HG03196 (cell line): ENCODE measurements around the gene GSTA1.
A peak's percentile ranks its signal among the peaks of the same experiment; 100 is the strongest.
"Not testable (repeated sequence)": the region's sequence is repeated elsewhere in the genome, so short reads cannot be mapped to it uniquely, and the experiment has no call there.

ENCODE experiments used
- ATAC-seq: cut with Tn5 transposase; IDR thresholded peaks from one replicate; pipeline ENCODE4 v1.9.1; 2021; ENCODE audit not compliant: unreplicated experiment

Gene GSTA1

DNA sequence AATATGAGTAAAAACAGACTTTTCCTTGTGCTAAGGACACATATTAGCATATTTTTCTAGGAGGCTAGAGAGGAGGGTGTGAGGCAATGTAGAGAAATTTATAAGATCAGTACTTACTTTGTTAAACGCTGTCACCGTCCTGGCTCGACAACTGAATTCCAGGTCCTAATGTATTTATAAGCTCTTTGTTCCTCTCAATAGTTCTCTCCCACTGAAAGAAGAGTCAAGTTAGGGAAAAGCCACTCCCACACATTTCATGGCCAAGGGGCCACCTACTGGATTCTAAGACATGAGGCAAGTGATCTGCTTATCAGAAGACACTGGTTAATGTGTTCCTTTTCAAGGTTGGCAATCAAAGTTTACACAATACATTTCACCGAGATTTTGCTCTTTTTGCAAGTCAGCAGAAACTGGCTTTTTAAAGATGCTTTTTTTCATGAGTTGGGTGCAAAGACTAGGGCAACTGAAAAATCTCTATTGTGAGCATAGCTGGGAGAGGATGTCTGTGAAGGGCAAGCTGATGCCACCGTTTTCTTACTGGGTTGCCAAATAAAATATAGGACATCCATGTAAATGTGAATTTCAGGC is at the start of gene GSTA1:
GSTA1 (minus strand) TSS at position 149 of the 588 bp plus-strand sequence. CDS start 4,549 bp downstream, outside the sequence.
- ATAC-seq, result not testable (repeated sequence)

DNA sequence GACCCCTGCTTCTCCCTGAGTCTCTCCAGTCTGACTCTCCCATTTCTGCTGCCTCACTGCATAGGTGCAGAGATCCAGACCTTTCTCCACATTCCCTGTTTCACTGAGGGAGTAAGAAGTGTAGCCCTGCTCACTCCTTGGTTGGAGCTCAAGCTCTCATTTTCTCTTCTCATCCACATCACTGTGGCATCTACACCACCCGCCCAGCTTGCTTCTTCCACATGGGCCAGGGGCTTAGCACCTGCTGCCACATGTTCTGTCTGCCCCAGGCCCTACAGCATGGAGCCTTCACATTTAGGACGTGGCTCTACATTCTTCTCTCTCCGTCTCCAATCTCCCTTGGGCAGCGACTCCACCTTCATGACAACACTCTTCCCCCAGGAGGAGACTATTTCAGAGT is 45.5 kb upstream of the GSTA1 start:
- no peak for ATAC-seq

DNA sequence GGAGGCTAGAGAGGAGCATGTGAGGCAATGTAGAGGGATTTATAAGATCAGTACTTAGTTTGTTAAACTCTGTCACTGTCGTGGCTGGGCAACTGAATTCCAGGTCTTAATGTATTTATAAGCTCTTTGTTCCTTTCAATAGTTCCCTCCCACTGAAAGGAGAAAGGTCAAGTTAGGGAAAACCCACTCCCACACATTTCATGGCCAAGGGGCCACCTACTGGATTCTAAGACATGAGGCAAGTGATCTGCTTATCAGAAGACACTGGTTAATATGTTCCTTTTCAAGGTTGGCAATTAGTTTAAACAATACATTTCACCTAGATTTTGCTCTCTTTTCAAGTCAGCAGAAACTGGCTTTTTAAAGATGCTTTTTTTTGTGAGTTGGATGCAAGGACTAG is 42.4 kb upstream of the GSTA1 start:
- ATAC-seq, result no peak

DNA sequence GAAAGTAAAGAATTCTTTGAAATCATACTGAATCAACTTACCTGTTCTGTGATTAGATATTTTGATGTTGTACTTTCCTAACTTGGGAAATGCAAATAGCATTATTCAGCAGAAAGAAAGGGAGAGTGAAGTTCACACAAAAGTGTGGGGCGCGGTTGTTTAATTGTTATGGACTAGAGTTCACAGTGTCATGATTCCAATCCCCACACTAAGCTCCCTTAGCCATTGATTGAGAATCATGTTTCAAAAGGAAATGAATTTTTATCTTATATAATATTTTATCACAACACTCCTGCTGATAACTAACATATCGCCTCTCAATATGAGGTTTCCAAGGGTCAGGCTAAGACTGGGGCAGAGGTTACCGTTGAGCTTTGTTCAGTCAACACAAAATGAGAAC is 40.0 kb upstream of the GSTA1 start:
- ATAC-seq, result no peak

DNA sequence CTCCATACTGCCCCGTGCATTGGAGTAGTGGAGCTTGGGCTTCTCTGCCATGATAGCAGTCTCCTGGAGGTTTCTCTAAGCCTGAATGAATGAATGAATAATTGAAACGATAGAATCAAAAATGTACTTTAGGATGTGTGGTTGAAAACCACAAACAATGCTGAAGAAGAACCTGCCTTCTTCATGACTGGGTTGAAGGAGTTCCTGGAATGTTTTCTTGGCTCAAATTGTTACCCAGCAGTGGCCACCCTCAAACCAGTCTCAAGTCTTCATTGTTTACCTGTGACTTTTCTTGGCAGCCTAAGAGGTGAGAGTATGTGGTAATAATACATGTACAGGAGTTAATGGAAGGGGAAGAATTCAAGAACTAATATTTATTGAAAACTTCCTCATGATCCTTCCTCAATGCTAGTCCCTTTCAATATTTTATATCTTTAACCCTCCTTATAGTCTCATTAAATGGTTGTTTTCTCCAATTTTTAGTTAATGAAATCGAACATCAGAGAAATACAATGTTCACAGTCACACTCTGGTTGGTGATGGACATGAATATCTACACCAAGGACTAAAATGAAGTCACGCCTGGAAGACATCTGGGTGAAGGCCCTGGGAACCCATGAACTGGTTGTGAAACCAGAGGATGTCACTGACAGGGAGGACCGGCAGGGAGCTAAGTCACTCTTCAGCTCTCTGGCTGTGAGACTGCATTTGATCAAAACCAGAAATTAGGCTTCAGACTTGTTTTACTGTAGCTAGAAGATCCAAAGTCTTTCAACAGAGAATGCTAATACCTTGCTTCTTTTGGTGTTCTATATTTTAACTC is 37.4 kb upstream of the GSTA1 start, which contains the start of gene GSTA5:
GSTA5 (minus strand) TSS at position 51 of the 823 bp plus-strand sequence.
- ATAC-seq, result no peak

DNA sequence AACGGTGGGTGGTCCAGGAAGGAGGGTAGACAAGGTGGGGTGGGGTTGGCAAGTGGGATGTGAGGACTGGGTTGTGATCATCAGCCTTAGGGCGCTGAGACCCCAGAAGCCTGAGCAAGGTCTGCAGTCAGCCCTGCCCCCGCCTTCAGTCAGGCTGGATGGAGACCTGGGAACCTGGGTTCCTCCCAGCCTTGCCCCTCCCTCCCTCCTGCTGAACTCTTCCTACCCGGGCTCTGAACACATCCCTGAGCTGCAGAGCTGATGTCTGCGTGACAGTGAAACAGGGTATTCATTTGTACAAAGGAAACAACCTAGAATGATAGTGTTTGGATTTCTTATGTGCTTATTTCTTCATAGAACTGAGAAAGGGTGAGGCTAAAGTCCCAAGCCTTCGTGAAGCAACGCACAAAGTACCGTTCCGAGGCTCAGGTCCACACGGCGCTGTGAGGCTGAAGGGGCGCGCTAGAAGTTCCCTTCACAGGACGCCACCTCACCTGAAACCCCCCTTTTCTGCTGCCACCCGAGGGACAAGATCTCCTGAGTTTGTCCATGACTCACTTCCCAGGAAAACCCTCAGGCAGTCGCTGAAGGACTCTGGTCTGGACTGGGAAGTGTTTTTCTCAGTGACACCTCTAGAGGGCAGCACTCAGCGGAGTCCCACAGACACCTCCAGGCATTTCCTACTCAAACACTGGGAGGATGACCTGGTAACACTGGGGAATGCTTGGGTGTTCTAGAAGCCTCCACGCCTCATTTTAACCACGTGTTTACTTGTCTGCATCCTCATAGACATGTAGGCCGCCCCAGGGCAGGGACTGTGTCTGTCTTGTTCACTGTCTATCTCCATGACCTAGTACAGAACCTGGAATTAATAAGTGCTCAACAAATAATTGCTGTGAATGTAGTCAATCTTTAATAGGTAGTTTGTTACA is 35.8 kb upstream of the GSTA1 start:
- ATAC-seq, result peak; percentile 74

DNA sequence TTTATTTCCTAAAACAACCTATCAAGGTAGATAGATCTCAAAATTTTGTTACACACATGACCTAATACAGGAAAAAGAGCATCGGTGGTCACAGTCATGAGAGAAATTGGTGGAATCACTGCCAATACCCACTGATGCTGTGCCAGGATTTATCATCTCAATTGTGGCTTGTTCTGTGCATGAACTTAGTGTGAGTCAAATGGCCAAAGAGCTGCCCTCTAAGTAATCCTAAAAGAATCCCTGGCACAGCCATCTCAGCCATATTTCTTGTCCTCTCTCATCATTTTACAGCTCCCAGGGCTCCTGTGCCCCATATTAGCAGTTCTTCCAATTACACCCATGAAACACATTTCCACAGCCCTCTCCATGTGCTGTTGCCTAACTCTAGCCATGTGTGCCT is 30.9 kb upstream of the GSTA1 start:
- ATAC-seq, result no peak

DNA sequence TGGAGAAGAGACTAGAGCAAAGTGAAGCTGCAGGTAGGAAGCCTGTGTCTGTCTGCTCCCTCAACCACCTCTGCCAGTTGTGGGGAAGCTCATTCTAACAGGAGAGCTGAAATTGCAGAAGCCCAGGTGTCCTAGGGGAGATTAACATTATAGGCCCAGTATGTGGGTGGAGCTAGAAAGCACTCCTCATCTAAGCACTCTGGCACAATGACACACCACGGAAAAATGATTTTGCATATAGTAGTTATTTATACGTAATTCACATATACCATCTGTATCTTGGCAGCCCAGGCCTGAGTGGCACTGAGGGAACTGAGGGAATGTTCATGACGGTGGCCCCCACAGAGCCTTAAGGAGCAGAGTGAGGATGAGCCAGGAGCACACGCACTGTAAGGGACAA is 27.3 kb upstream of the GSTA1 start:
- not testable (repeated sequence) for ATAC-seq

DNA sequence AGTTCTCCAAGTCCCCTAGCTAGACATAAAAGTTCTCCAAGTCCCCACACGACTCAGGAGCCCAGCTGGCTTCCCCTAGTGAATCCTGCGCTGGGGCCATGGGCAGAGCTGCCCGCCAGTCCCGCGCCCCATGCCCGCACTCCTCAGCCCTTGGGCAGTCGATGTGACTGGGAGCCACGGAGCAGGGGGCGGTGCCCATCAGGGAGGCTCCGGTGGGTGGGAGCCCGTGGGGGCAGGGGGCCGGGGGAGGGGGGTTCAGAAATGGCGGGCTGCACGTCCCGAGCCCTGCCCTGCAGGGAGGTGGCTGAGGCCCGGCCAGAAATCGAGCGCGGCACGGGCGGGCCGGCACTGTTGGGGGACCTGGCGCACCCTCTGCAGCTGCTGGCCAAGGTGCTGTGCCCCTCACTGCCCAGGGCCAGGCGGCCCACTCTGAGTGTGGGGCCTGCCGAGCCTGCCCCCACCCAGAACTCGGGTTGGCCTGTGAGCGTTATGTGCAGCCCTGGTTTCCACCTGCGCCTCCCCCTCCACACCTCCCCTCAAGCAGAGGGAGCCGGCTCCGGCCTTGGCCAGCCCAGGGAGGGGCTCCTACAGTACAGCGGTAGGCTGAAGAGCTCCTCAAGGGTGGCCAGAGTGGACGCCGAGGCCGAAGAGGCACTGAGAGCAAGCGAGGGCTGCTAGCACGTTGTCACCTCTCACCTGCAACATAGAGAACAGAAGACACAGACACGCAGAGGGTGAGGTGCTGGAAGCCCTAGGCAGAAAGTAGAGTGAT is 25.6 kb upstream of the GSTA1 start:
- no peak for ATAC-seq

DNA sequence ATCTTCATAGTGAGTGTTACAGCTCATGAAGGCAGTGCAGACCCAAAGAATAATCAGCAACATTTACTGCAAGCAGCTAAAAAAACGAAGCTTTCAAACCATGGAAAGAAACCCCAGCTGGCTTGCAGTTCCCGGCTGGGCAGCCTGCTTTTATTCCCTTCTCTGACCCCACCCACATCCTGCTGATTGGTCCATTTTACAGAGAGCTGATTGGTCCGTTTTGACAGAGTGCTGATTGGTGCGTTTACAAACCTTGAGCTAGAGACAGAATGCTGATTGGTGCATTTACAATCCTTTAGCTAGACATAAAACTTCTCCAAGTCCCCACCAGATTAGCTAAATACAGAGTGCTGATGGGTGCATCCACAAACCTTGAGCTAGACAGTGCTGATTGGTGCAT is 25.0 kb upstream of the GSTA1 start:
- not testable (repeated sequence) for ATAC-seq

DNA sequence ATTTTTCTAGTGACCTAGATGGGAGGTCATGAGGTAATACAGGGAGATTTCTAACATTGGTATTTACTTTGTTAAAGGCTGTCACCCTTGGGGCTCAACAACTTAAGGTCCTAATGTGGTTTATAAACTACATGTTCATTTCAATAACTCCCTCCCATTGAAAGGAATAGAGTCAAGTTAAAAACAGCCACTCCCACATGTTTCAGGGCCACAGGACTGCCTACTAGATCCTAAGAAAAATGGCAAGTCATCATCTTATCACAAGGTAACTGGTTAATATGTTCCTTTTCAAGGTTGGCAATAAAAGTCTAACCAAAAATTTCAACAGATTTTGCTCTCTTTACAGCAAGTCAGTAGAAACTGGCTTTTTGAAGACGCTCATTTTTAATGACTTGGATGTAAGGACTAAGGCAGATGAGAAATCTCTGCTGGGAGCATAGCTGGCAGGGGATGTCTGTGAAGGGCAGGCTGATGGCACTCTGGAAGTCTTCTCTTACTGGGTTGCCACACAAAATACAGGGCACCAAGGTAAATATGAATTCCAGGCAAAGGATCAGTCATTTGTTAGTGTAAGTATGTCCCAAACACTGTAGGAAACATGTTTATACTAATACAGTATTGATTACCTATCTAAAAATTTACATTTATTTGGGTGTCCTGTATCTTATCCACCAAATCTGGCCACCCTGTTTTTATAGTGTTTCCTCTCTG is 23.6 kb upstream of the GSTA1 start:
- not testable (repeated sequence) for ATAC-seq

DNA sequence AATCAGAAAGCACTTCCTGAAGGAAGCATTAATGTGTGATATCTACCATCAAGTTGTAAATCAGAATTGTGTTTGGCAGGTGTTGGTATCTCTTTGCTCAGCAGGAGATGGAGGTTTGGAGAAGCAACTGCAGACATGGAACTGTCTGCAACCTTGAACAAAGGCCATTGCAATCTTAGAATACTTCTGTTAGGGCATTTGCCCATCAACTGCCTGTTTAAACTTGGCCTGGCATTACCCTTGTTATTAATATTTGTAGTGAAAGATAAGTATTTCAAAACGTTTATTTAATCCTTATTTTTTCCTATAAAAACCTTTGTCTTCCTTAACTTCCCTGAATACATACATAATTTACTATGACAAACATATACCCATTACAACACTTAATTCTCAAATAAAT is 22.9 kb upstream of the GSTA1 start:
- ATAC-seq, result no peak

DNA sequence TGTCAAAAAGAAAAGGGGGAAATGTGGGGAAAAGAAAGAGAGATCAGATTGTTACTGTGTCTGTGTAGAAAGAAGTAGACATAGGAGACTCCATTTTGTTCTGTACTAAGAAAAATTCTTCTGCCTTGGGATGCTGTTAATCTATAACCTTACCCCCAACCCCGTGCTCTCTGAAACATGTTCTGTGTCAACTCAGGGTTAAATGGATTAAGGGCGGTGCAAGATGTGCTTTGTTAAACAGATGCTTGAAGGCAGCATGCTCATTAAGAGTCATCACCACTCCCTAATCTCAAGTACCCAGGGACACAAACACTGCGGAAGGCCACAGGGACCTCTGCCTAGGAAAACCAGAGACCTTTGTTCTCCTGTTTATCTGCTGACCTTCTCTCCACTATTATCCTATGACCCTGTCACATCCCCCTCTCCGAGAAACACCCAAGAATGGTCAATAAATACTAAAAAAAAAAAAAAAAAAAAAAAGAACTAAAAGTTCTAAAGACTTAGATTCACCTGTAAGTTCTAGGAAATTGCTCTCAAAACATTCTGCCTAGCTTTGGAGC is 22.4 kb upstream of the GSTA1 start:
- ATAC-seq, result not testable (repeated sequence)

DNA sequence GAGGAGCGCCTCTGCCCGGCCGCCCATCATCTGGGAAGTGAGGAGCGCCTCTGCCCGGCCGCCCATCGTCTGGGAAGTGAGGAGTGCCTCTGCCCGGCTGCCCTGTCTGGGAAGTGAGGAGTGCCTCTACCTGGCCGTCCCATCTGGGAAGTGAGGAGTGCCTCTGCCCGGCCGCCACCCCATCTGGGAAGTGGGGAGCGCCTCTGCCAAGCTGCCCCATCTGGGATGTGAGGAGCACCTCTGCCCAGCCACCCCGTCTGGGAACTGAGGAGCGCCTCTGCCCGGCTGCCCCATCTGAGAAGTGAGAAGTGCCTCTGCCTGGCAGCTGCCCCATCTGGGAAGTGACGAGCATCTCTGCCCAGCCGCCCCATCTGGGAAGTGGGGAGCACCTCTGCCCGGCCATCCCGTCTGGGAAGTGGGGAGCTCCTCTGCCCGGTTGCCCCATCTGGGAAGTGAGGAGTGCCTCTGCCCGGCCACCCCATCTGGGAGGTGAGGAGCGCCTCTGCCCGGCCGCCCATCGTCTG is 21.7 kb upstream of the GSTA1 start:
- not testable (repeated sequence) for ATAC-seq

DNA sequence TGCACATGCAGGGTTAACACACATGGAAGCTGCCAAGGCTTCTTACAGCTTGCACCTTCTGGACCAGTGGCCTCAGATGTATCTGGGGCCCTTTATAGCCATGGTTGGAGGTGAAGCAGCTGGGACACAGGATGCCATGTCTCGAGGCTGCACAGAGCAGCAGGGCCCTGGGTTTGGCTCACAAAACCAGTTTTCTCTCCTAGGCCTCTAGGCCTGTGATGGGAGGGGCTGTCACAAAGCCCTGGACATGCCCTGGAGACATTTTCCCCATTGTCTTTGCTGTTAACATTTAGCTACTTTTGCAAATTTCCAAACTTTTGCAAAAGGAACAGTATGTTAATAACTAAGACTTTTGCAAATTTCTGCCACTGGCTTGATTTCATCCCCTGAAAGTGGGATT is 18.2 kb upstream of the GSTA1 start:
- no peak for ATAC-seq

DNA sequence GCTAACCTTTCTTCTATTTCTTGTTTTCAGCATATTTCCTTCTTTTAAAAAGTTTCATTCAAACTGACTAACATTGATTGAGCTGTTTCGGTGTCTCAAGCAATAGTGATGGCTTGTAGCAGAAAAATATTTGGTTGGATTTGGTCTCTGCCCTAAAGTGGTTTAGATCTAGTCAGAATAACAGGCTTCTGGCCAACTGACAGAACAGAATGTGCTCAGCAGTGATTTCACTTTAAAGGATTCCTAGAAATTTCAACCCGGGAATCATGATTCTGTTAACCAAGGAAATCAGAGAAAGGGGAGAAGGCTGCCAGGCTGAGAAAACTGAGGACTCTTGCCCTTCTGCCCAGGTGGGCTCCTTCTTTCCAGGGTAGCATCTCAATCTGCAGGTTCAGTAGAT is 16.6 kb upstream of the GSTA1 start:
- no peak for ATAC-seq

DNA sequence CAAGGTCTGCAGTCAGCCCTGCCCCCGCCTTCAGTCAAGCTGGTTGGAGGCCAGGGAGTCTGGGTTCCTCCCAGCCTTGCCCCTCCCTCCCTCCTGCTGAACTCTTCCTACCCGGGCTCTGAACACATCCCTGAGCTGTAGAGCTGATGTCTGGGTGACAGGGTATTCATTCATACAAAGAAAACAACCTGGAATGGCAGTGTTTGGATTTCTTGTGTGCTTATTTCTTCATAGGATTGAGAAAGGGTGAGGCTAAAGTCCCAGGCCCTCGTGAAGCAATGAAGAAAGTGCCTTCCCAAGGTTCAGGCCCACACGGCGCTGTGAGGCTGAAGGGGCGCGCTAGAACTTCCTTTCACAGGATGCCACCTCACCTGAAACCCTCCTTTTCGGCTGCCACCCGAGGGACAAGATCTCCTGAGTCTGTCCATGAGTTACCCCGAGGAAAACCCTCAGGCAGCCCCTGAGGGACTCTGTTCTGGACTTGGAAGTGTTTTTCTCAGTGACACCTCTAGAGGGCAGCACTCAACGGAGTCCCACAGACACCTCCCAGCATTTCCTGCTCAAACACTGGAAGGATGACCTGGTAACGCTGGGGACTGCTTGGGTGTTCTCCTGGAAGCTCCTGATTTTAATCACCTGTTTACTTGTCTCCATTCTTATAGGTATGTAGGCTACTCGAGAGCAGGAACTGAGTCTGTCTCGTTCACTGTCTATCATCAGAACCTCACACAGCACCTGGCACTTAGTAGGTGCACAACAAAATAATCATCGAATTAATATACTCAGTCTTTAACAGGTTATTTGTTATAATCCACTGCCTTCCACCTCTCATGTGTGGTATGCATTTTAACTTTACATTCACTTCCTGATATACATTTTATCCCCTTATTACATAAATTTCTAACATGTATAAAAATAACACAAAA is 11.8 kb upstream of the GSTA1 start:
- no peak for ATAC-seq

DNA sequence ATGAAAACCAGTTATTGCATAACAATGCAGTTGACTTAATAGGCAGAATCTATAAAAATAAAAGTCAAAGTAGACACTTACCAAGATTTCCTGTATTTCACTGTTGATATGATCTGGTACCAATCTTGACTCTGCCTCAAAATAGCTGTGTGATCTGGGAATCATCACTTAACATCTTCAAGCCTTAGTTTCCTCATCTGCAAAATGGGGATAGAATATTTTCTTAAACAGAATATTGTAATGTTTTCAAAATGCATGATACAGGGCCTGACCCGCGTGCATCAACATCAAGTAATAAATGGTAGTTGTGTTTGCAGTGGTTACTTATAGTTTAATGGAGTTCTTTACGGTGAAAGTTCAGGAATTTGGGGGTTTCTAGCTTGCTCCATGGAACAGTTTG is 10.9 kb upstream of the GSTA1 start:
- not testable (repeated sequence) for ATAC-seq
